ENCODE data around the gene OAS2.

OAS2 gene

GRCh38 chr12:113060336-113060960 lies 82.1 kb downstream of the OAS2 start:
- DNase-seq = no peak

- DNase-seq = no peak
Observed at GRCh38 chr12:113061061-113061694, 82.9 kb downstream of the OAS2 start.

Data from hematopoietic multipotent progenitor cell treated with erythropoietin and hydrocortisone succinate and interleukin-3 and kit ligand, for 4 days (in vitro differentiated cells).